Fibroblast of skin of right biceps (primary cell): ENCODE results near the gene CD24.

ENCODE experiments used
- DNase-seq: peaks from one replicate; pipeline ENCODE4 v3.0.0-alpha.2; 2013

The CD24 gene

DNA sequence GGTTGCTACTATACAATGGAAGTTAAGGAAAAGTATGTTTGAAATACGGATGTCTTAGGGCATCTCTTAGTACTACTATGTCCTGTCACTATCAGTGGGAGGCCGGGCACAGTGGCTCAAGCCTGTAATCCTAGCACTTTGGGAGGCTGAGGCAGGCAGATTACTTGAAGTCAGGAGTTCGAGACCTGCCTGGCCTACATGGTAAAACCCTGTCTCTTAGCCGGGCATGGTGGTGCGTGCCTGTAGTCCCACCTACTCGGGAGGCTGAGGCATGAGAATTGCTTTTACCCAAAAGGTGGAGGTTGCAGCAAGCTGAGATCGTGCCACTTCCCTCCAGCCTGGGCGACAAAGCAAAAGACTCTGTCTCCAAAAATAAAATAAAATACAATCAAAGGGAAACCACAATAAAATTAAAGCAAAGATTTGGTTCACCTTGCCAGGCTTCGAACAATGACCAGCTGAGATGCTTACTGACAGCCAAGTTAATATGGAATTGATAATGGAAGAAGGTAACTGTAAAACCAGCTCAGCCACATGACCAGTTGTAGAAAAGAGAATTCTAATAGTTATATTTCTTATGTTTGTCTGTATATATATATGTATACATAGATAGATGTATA, 6.5 kb downstream of the CD24 start:
- no peak for DNase-seq

DNA sequence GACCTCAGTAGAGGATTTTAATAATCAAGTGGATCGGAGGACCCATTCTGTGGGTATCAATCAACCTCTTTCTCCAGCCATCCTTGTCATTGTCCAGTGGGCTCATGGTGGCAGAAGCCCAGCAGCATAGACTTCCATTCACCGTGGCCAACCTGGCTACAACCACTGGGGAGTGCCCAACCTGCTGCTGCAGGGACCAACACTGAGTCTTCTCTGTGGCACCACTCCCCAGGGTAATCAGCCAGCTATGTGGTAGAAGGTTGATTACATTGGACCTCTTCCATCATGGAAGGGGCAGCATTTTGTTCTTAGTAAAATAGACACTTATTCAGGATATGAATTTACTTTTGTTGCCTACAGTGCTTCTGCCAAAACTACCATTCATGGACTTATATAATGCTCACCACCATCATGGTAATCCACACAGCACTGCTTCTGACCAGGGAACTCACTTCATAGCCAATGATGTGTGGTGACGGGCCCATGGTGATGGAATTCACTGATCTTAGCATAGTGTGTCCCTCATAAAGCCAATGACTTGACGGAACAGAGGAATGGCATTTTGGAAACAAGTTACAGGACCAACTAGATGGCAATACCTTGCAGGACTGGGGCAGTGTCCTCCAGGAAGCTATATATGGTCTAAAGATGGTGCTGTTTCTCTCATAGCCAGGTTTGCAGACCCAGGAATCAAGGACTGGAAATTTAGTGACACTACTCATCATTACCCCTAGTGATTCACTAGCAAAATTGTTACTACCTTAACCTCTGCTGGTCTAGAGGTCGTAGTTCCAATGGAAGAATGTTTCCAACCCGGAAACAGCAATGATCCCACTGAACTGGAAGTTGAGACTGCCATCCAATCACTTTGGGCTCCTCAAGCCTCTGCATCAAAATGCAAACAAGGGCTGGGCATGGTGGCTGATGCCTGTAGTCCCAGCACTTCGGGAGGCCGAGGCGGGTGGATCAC, 7.6 kb downstream of the CD24 start:
- DNase-seq: no peak

DNA sequence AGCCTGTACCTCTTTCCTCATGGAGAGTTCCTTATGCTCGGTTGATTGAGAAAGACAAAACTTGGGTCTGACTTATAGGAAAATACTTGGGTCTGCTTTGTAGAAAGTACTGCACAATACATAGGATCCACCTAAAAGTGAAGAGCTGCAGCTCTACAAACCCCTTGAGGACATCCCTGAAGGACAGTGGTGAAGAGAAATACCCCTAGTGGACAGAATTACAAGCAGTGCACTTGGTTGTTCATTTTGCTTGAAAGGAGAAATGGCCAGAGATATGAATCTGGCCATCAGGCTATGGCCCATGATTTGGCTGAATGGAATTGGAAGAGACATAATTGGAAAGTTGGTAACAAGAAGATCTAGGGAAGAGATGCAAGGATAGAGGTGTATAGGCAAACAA, 8.3 kb downstream of the CD24 start:
- no peak for DNase-seq

DNA sequence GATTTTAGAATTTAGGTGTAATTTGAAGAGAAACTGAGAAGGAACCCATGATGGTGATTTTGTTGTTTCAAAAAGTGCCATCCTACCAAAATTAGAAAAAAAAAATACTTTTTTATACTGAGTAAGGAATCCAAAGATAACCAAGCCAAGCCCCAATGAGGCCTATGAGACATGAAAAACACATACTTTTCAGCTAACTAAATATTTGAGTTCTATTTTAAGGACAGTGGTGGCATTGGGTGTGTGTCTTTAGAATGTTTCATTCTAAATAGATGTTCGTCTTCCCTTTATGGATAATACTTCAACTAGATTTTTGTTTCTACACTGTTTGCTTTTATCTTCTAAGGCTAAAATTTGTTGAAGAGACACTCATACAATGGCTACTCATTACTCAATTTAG, 9.6 kb downstream of the CD24 start:
- no peak for DNase-seq

DNA sequence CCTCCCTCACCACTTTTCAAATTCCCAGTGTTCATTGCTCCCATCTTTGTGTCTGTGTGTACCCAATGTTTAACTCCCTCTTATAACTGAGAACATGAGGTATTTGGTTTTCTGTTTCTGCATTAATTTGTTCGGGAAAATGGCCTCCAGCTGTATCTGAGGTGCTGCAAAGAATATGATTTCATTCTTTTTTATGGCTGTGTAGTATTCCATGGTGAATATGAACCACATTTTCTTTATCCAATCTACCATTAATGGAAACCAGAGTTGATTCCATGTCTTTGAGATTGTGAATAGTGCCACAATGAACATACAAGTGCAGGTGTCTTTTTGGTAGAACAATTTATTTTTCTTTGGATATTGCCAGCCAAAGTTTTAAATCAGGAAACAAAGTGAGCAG, 10.4 kb downstream of the CD24 start:
- DNase-seq: no peak

DNA sequence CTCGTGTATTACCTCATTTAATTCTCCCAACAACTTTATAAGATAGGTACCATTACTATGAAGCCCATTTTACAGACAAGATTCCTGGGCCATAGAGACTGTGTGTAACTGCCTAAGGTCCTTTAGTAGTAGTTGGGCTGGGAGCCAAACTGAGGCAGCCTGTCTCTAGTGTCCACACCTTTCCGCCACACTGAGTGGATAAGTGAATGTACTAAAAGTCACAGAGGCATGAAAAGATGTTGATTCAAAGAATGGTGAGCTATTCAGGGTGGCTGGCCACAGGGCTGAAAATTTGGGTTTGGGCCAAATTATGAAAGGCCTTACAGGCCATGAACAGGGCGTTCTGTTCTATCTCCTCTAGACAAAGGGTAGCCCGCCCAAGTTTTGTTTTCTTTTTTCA, 11.0 kb downstream of the CD24 start:
- no peak for DNase-seq

DNA sequence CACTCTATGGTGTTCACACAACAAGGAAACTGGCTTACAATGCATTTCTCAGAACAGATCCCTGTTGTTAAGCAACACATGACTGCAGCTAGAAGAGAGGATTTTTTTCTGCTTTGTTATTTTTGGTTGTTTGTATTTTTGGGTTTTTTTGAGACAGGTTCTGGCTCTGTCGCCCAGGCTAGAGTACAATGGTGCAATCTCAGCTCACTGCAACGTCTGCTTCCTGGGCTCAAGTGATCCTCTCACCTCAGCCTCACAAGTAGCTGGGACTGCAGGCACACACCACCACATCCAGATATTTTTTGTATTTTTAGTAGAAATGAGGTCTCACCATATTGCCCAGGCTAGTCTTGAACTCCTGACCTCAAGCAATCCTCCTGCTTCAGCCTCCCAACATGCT, 12.7 kb downstream of the CD24 start:
- DNase-seq: no peak

DNA sequence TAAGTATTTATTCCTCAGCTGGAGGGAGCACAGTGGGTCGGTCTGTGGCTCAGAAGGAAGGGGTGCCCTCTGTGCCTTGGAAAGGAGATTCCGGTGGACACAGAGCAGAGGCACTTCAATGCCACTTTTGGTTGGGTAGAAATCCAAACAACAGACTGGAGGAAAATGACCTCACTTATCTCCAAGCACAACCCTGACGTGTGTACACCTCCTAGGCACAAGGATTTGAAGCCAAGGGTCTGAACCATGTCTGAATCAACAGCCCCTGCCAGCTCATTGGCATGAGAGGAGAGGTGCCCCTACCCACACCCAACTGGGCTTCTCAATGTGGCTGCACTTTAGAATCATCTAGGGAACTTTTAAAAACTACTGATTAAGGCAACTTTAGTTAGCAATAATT, 13.4 kb downstream of the CD24 start:
- DNase-seq: no peak

DNA sequence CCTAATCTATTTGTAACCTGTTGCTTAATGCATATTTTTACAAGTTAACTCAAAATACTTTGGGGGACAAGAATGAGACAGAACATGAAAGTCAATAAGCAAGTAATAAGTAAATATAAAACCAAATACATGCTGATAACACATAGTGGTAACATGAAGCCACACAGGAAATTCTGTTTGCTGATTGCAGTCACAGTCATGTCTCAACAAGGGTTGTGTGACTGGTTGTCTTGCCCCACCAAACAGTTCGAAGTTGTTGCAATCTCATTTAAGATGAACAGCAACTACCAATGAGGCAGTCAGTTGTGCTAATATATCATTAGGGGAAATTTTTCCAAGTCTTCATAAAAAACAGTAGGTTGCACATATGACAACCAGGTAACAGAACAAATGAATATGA, 14.5 kb downstream of the CD24 start:
- DNase-seq: no peak

DNA sequence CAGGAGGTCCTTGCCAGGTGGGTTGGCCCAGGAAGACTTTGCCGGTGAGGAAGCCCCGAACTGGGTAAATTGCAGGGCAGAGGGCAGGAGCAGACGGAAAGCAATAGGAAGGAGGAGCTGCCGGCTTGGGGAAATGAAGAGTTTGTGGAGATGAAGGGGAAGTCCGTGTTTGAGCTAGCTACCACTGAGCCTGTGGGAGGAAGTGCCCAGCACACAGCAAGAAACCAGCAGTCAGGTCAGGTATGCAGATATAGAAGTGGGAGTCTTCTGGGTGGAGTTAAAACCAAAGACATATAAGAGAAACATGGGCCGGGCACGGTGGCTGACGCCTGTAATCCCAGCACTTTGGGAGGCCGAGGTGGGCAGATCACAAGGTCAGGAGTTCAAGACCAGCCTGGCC, 34.7 kb downstream of the CD24 start:
- no peak for DNase-seq

DNA sequence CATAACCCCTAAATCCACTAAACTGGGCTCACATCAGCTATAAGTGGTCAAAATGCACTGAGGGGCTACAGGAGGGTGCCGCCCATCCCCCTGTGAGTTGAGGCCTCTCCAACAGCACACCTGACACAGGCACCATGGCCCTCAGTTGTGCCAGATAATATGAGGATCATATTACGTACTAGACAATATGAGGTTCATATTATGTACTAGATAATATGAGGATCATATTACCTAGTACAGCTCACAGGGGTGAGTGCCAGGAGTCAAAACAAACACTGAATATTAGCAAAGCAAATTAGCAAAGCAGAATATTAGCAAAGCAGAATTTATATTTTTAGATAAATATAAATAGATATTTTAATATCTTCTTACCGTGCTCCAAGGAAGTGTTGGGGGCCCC, 35.3 kb downstream of the CD24 start:
- no peak for DNase-seq

DNA sequence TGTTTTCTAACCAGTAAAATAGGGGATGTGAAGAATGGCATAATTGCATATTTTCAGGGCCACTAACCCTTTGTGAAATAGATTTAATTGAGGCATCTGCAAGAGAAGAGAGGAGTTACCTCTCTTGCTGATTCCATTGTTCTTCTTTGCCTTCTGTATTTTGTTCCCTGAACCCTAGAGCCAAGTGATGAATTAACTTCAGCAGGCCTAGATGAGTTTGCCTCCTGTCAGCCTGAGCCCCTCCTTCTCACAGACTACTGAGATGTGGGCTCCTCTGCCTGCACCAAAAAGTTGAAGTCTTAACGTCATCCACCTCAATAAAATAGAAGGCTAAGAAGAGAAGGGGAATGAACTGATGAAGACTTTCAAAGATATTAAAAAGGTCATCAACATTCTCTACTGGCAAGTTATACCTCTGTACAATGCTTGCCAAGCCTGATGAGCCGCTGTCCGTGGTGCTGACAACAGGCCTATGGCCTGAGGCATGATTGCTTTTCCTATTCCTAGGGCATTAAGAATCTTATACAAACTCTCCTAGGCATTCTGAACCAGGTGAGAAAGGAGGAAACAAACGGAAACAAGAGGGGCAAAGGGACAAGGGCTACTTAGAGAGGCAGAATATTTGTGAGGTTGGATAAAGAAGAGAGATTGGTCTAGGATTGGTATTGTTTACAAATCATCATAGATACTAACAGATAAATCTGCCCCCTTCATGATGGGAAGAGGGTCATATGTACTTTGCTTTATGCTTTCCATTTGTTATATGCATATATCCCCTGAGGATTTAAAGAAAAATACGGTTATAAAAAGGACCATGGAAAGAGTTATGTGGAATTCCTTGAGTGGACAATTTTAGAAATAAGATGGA, 46.8 kb downstream of the CD24 start:
- peak; percentile 43 for DNase-seq

DNA sequence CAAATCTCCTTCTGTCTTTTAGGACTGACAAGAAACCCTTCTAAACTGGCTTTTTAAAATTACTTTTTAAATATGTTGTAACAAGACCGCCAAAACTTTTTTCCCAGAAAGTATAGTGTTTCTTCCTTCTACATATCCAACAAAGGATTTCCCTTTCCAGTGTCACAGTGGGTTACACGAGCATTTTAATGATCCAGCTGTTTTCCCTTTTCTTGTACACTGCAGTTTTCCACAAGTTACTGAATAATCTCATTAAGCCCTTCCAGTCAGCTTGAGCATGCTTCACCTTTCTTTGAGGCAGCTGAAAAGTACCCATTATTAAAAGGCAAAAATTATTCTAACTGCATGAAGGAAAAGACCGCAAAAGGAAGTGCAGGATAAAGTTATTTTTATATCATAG, 48.6 kb downstream of the CD24 start:
- DNase-seq: no peak

DNA sequence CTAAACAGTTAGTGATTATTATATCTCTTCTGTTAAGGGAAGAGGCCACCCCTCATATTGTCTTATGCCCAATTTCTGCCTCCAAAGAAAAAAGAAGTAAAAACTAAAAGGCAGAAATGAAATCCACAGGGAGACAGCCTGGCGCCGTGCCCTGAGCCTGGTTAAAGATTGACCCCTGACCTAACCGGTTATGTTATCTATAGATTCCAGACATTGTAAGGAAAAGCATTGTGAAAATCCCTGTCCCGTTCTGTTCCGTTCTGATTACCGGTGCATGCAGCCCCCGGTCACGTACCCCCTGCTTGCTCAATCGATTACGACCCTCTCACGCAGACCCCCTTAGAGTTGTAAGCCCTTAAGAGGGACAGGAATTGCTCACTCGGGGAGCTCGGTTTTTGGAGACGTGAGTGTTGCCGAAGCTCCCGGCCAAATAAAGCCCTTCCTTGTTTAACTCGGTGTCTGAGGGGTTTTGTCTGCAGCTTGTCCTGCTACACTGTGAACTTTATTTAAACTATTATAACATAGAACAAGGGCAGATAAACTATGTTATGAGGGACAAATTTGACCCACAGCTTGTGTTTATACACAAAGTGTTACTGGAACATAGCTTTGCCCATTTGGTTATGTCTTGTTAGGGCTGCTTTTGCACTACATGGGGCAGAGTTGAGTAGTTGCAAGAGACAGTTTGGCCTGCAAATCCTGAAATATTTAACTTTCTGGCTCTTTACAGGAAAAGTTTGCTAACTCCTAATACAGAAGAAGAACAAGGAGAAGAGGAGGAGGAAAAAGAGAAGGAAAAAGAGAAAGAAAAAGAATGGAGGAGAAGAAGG, 49.6 kb downstream of the CD24 start:
- DNase-seq: no peak

DNA sequence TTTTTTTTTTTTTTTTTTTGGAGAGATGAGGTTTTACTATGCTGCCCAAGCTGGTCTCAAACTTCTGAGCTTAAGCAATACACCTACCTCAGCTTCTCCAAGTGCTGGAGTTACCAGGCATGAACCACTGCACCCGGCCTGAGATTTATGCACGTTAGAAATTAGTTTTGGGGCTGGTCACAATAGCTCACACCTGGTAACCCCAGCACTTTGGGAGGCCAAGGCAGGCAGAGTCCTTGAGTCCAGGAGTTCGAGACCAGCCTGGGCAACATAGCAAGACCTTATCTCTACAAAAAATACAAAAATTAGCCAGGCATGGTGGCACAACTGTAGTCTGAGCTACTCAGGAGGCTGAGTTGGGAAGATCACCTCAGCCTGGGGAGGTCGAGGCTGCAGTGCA, 51.9 kb downstream of the CD24 start:
- no peak for DNase-seq
